ENCODE measurements around the gene CLNS1A. TPM values are rescaled to one million over a fixed set of nuclear protein-coding genes. Genes with fewer than 3 reads are reported as not detected.

The CLNS1A gene
- 82.7 and 94.1 TPM in 2 replicates for total RNA-seq

GRCh38 chr11:77637345-77638165, at the start of gene CLNS1A:
Gene CLNS1A (minus strand): TSS chr11:77637794. CDS start chr11:77637714, 80 bp downstream.

DNA sequence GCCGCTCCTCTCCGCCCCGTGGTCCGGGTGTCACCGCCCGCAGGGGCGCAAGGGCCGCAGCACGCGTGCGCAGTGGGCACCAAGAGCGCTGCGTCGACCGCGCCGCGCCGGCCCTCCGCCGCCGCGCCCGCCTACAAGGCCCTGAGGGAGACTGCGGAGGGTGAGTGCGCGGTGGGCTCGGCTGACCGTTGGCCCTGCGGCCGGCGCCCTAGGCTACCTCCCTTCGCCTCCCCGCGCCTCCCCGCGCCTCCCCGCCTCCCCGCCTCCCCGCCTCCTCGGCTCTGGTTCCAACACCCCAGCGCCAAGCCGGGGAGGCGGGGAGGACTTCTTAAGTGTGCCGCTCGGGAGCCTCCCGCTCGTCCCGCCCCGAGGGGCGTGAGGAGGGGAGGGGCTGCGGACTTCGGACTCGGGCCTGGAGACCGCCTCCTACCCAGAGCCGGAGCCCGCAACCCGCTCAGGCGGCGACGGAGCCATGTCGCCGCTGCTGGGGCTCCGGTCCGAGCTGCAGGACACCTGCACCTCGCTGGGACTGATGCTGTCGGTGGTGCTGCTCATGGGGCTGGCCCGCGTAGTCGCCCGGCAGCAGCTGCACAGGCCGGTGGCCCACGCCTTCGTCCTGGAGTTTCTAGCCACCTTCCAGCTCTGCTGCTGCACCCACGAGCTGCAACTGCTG, 47.9 kb downstream of the CLNS1A start, which contains the start of gene AQP11:
Gene AQP11, plus strand, starts transcription at position 433 of the 673 bp plus-strand sequence. Its CDS starts 40 bp downstream, at position 473.

Other genes starting within 250 kb of the CLNS1A start
- gene PAK1, start 163.7 kb downstream of the CLNS1A start, total RNA-seq = 48.2 and 52.8 TPM in 2 replicates
- gene AQP11, start 47.8 kb downstream of the CLNS1A start, total RNA-seq = under 0.01 and 2.8 TPM in 2 replicates
- 7.8 and 13.5 TPM in 2 replicates for gene RSF1, start 182.9 kb upstream of the CLNS1A start, total RNA-seq
- 15.3 and 37.4 TPM in 2 replicates for gene AAMDC, start 183.3 kb upstream of the CLNS1A start, total RNA-seq

All from myometrial cell (primary cell).